ENCODE results near the gene RHOB.
"Not testable (repeated sequence)": the region's sequence is repeated elsewhere in the genome, so short reads cannot be mapped to it uniquely, and the experiment has no call there.

Gene RHOB

GRCh38 chr2:20404950-20405349 lies 41.9 kb upstream of the RHOB start:
- no peak for TF ChIP-seq ZFX (IDR thresholded peaks at IDR 0.05)
- TF ChIP-seq CTCF (conservative IDR thresholded peaks at IDR 0.05), result no peak
- H3K27ac ChIP-seq, result no peak overlapping the region

- no peak for TF ChIP-seq CTCF (conservative IDR thresholded peaks at IDR 0.05)
- no peak for TF ChIP-seq ZFX (IDR thresholded peaks at IDR 0.05)
- H3K27ac ChIP-seq, result no peak overlapping the region
These were observed 37.8 kb upstream of the RHOB start for GRCh38 chr2:20409039-20409438.

GRCh38 chr2:20410556-20411277 lies 36.2 kb upstream of the RHOB start:
- H3K27ac ChIP-seq, result no peak overlapping the region
- TF ChIP-seq CTCF (conservative IDR thresholded peaks at IDR 0.05), result no peak
- TF ChIP-seq ZFX (IDR thresholded peaks at IDR 0.05), result no peak

- TF ChIP-seq ZFX (IDR thresholded peaks at IDR 0.05) (no peak), CTCF (conservative IDR thresholded peaks at IDR 0.05) (peak; percentile 85)
- H3K27ac ChIP-seq, result no peak overlapping the region
These were observed 35.4 kb upstream of the RHOB start for GRCh38 chr2:20411361-20411894.

GRCh38 chr2:20414806-20415205 lies 32.1 kb upstream of the RHOB start:
- TF ChIP-seq ZFX (IDR thresholded peaks at IDR 0.05) (no peak), CTCF (conservative IDR thresholded peaks at IDR 0.05) (no peak)

GRCh38 chr2:20415511-20415918 lies 31.4 kb upstream of the RHOB start:
- no peak overlapping the region for H3K27ac ChIP-seq
- TF ChIP-seq ZFX (IDR thresholded peaks at IDR 0.05) (no peak), CTCF (conservative IDR thresholded peaks at IDR 0.05) (no peak)

More at GRCh38 chr2:20414806-20415205, 32.1 kb upstream of the RHOB start:
- H3K27ac ChIP-seq, result no peak overlapping the region

- no peak overlapping the region for H3K27ac ChIP-seq
- TF ChIP-seq ZFX (IDR thresholded peaks at IDR 0.05) (no peak), CTCF (conservative IDR thresholded peaks at IDR 0.05) (no peak)
These were observed 30.2 kb upstream of the RHOB start for GRCh38 chr2:20416723-20417122.

GRCh38 chr2:20417230-20417821 lies 29.5 kb upstream of the RHOB start:
- H3K27ac ChIP-seq, result not testable (repeated sequence)

Data from C4-2B (cell line).